Measurements from ENCODE around the gene AFMID.
A peak's percentile ranks its signal among the peaks of the same experiment; 100 is the strongest.

Gene AFMID

GRCh38 chr17:78249074-78249817 is 62.1 kb downstream of the AFMID start:
- Histone ChIP-seq H3K4me3 (no peak overlapping the region), H3K27ac (no peak overlapping the region)

- peak overlapping the region in 2 of 21 experiments; percentile 25 to 68 for H3K27ac ChIP-seq
These were observed 63.0 kb downstream of the AFMID start for GRCh38 chr17:78249818-78250806.

GRCh38 chr17:78250891-78251772 is 64.0 kb downstream of the AFMID start:
- peak overlapping the region in 10 of 21 experiments; percentile 21 to 80 (median 48) for H3K27ac ChIP-seq
- H3K4me3 ChIP-seq: no peak overlapping the region

More at GRCh38 chr17:78249818-78250806, 63.0 kb downstream of the AFMID start:
- no peak overlapping the region for H3K4me3 ChIP-seq

DNA sequence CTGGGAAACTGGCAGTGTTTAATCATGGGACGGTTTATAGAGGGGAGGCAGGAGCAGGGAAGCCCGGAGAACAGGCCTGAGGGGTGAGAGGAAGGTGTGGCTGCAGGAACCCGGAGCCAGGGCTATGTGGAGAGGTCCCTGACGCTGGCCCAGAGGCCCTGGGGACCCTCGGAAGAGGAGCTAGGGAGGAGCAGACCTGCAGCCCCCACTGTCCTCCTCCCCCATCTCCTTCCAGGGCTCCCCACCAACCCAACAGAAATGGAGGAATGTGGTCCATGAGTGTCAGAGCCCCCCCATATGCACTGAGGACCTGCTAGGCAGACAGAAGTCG is 64.6 kb downstream of the AFMID start:
- H3K4me3 ChIP-seq: no peak overlapping the region
- peak overlapping the region in 8 of 21 experiments; percentile 24 to 80 (median 64) for H3K27ac ChIP-seq

DNA sequence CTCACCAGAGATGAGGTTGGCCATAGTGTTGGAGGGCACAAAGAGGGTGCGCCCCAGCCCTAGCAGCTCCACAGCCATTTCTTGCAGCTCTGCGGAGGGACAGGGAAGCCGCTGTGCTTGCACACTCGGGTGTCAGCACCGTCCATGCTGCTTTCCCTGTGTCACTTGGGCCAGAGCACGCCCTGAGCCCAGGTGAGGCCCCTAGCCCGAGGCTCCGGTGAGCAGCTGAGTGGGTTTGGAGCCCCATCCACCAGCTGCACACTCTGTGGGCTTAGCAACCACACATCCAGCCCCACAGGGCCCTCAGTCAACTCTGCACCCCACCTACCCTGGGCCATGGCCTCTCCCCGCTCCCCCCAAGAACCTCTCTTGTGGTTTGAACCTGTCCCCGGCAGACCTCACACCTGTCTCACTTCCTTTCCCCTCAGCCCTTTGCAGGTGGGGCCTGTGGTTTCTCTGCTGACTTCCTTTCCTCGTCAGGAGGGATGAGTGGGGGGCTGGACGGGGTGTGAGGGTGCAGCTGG is 65.0 kb downstream of the AFMID start:
- Histone ChIP-seq H3K27ac (peak overlapping the region in 8 of 21 experiments; percentile 24 to 80 (median 64)), H3K4me3 (no peak overlapping the region)

GRCh38 chr17:78252701-78253635 is 65.8 kb downstream of the AFMID start:
- peak overlapping the region in 9 of 21 experiments; percentile 7 to 80 (median 41) for H3K27ac ChIP-seq
- no peak overlapping the region for H3K4me3 ChIP-seq

- H3K4me3 ChIP-seq: peak overlapping the region in 6 of 7 experiments; percentile 56 to 93 (median 70)
- H3K27ac ChIP-seq: peak overlapping the region in 10 of 21 experiments; percentile 79 to 97 (median 92)
These were observed 66.4 kb downstream of the AFMID start for GRCh38 chr17:78253636-78253945.

GRCh38 chr17:78253946-78254672 is 66.9 kb downstream of the AFMID start:
- peak overlapping the region; percentile 56 to 93 (median 78) for H3K4me3 ChIP-seq
- peak overlapping the region; percentile 79 to 97 (median 92) for H3K27ac ChIP-seq

DNA sequence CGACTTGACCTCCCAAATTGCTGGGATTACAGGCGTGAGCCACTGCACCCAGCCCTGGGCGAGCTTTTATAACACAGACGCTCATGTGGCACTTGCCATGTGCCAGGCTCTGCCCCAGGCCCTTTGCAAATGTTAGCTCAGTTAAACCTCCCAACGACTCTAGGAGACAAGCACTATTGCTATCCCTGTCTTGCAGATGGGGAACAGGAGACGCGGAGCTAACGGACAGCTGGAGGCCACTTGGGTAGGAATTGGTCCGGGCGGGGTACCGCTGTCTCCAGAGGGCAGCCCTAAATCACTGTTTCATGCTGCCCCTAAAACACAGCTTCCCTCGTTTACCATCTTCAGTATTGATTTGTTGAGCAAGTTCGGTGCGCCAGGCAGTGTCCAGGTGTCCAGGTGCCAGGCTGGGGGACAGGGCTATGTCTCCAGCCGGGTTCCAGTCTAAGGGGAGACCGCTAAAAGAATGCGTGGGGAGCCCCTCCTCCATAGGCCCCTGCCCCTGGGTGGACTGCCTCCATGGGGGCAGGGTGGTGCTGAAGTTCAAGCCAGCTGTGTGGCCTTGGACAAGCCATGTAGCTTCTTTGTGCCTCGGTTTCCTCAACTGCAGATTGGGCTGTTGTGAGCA is 68.0 kb downstream of the AFMID start:
- no peak overlapping the region for H3K4me3 ChIP-seq
- H3K27ac ChIP-seq: no peak overlapping the region

GRCh38 chr17:78255953-78256706 is 69.0 kb downstream of the AFMID start:
- Histone ChIP-seq H3K4me3 (no peak overlapping the region), H3K27ac (peak overlapping the region in 2 of 21 experiments; percentile 15 to 89)

GRCh38 chr17:78256707-78257591 is 69.8 kb downstream of the AFMID start:
- Histone ChIP-seq H3K27ac (peak overlapping the region in 4 of 21 experiments; percentile 18 to 89 (median 68)), H3K4me3 (no peak overlapping the region)

All from skin epidermis (tissue), 12 donors.